Osteoblast (primary cell): ENCODE results near the gene UNC13C. TPM values are rescaled to one million over a fixed set of nuclear protein-coding genes. Genes with fewer than 3 reads are reported as not detected.

Source experiments
- DNase-seq: peaks from one replicate; pipeline ENCODE4 v3.0.0; 2011; ENCODE audit warnings: low spot score, mixed read lengths; ENCODE audit not compliant: insufficient read length; ENCODE audit errors: missing footprints
- H2AFZ ChIP-seq: 2 replicates; pipeline ENCODE4 v1.6.0; 2011; ENCODE audit warnings: mild to moderate bottlenecking, low read length
- H3K27ac ChIP-seq: 2 replicates; pipeline ENCODE4 v1.5.1; 2011; ENCODE audit warnings: mild to moderate bottlenecking, low read depth, low read length, moderate library complexity
- H3K27me3 ChIP-seq: 2 replicates; pipeline ENCODE4 v1.6.0; 2012; ENCODE audit warnings: mild to moderate bottlenecking, control low read depth, inconsistent platforms, low read length, moderate library complexity; ENCODE audit not compliant: insufficient read depth
- H3K36me3 ChIP-seq: 2 replicates; pipeline ENCODE4 v1.5.1; 2011; ENCODE audit warnings: mild to moderate bottlenecking, low read length, control low read depth, moderate library complexity; ENCODE audit not compliant: insufficient read depth
- H3K4me1 ChIP-seq: 2 replicates; pipeline ENCODE4 v1.5.1; 2011; ENCODE audit warnings: mild to moderate bottlenecking, low read length, control low read depth, moderate library complexity; ENCODE audit not compliant: insufficient read depth
- H3K4me2 ChIP-seq: 2 replicates; pipeline ENCODE4 v1.6.0; 2011; ENCODE audit warnings: mild to moderate bottlenecking, low read length; ENCODE audit not compliant: insufficient read depth
- H3K4me3 ChIP-seq: fragments of 200-600 bp; sonication (generic); 3 replicates; pipeline ENCODE4 v1.5.1; 2012; ENCODE audit warnings: mild to moderate bottlenecking, low read length, inconsistent platforms; ENCODE audit not compliant: insufficient read depth
- H3K79me2 ChIP-seq: 2 replicates; pipeline ENCODE4 v1.6.0; 2012; ENCODE audit warnings: mild to moderate bottlenecking, low read length, control low read depth, inconsistent platforms; ENCODE audit not compliant: insufficient read depth
- H3K9me3 ChIP-seq: 2 replicates; pipeline ENCODE4 v1.5.1; 2011; ENCODE audit warnings: low read depth, low read length, control low read depth
- H4K20me1 ChIP-seq: 2 replicates; pipeline ENCODE4 v1.6.0; 2012; ENCODE audit warnings: mild to moderate bottlenecking, low read length, control low read depth; ENCODE audit not compliant: insufficient read depth
- total RNA-seq: library from RNA; depleted of rRNA; stranded (reverse); fragments of >200 nt; gene quantifications from 2 replicates; pipeline ENCODE4 v1.2.3, GENCODE V29; 2012
- TF ChIP-seq, protein P1 (sequence below): IDR thresholded peaks from 2 replicates; pipeline ENCODE4 v1.5.1; 2011; ENCODE audit warnings: mild to moderate bottlenecking, low read depth, low read length, moderate library complexity; ENCODE audit errors: extremely low read depth

The UNC13C gene
- total RNA-seq, 1 donor: not detected

DNA sequence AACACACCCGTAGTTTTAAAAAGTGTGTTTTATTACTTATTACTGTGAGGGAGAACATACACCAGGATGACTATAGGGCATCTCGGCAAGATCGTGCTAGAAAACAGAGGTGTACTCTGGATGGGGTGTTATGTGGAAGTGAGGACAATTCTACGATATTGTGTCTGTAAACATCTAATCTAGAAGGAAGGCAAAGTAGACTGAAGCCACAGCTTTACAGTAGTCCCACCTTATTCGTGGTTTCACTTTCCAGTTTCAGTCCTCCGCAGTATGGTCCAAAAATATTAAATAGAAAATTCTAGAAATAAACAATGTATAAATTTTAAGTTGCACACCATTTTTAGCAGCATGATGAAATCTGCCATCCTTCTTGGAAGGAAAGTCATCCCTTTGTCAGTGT is 277.9 kb downstream of the UNC13C start:
- no peaks in the 10 kb centered on the region for H4K20me1 ChIP-seq
- no peak overlapping the region for H2AFZ ChIP-seq
- H3K9me3 ChIP-seq: no peaks in the 10 kb centered on the region
- no peak overlapping the region for H3K27ac ChIP-seq
- H3K4me3 ChIP-seq: no peak overlapping the region
- TF ChIP-seq, protein P1, sequence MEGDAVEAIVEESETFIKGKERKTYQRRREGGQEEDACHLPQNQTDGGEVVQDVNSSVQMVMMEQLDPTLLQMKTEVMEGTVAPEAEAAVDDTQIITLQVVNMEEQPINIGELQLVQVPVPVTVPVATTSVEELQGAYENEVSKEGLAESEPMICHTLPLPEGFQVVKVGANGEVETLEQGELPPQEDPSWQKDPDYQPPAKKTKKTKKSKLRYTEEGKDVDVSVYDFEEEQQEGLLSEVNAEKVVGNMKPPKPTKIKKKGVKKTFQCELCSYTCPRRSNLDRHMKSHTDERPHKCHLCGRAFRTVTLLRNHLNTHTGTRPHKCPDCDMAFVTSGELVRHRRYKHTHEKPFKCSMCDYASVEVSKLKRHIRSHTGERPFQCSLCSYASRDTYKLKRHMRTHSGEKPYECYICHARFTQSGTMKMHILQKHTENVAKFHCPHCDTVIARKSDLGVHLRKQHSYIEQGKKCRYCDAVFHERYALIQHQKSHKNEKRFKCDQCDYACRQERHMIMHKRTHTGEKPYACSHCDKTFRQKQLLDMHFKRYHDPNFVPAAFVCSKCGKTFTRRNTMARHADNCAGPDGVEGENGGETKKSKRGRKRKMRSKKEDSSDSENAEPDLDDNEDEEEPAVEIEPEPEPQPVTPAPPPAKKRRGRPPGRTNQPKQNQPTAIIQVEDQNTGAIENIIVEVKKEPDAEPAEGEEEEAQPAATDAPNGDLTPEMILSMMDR: no peak
- H3K36me3 ChIP-seq: no peaks in the 10 kb centered on the region
- H3K27me3 ChIP-seq: no peaks in the 10 kb centered on the region
- H3K79me2 ChIP-seq: no peaks in the 10 kb centered on the region
- no peaks in the 10 kb centered on the region for H3K4me1 ChIP-seq
- DNase-seq: no peak
- no peak overlapping the region for H3K4me2 ChIP-seq

DNA sequence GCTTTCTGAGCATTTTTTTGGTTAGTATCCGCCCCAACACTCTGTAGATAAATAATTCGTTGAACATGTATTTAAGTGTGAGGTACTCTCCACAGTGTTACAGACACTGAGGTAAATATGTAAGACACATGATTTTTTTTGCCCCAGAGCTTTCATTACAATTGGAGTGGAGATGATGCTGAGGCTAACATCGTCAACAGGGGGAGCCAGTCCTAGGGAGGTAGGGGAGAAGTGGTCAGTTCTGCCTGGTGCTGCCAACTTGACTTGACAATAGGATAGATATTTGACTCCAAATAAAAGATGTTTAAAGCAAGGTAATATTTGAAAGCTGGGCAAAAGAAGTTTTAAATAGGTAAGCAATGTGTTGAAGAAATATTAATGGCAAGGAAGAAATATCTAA is 295.7 kb downstream of the UNC13C start:
- H3K4me2 ChIP-seq: no peak overlapping the region
- no peaks in the 10 kb centered on the region for H3K79me2 ChIP-seq
- no peak overlapping the region for H3K4me3 ChIP-seq
- H3K4me1 ChIP-seq: no peaks in the 10 kb centered on the region
- H2AFZ ChIP-seq: no peak overlapping the region
- no peak overlapping the region for H3K27ac ChIP-seq
- no peak for DNase-seq
- no peaks in the 10 kb centered on the region for H3K27me3 ChIP-seq
- H3K36me3 ChIP-seq: no peaks in the 10 kb centered on the region
- TF ChIP-seq, protein P1: no peak
- no peaks in the 10 kb centered on the region for H4K20me1 ChIP-seq
- no peaks in the 10 kb centered on the region for H3K9me3 ChIP-seq

DNA sequence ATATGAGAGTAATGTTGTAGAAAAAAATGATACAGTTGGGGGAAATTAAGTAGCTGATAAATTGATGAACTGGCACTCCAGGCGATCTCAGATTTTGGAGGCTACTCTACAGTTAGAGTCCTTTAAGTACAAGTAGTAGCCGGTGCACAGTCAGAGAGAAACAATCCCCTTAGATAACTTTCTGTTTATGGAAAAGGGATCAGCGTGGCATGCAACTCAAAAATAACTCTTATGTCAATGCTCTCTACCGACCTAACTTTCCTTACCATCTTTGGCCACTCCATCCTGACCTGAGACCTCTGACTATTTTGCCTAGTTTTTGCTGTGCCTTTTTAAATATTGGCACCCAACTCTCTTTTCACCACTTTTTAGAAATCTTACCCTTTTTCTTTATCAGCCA is 299.6 kb downstream of the UNC13C start:
- H3K4me2 ChIP-seq: no peak overlapping the region
- H3K9me3 ChIP-seq: no peaks in the 10 kb centered on the region
- no peaks in the 10 kb centered on the region for H3K4me1 ChIP-seq
- H2AFZ ChIP-seq: no peak overlapping the region
- H4K20me1 ChIP-seq: no peaks in the 10 kb centered on the region
- no peaks in the 10 kb centered on the region for H3K36me3 ChIP-seq
- H3K4me3 ChIP-seq: no peak overlapping the region
- no peak for DNase-seq
- no peaks in the 10 kb centered on the region for H3K79me2 ChIP-seq
- TF ChIP-seq, protein P1: no peak
- H3K27ac ChIP-seq: no peak overlapping the region
- H3K27me3 ChIP-seq: no peaks in the 10 kb centered on the region

DNA sequence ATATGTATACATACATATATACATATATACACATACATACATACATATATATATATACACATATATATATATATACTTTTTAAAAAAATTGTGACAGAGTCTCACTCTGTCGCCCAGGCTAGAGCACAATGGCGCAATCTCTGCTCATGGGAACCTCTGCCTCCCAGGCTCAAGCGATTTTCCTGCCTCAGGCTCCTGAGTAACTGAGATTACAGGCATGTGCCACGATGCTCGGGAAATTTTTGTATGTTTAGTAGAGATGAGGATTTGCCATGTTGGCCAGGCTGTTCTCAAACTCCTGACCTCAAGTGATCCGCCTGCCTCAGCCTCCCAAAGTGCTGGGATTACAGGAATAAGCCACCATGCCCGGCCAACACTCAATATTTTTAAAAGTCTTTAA is 302.5 kb downstream of the UNC13C start:
- TF ChIP-seq, protein P1: no peak
- Histone ChIP-seq H3K36me3 (no peaks in the 10 kb centered on the region), H2AFZ (no peak overlapping the region), H3K4me1 (no peaks in the 10 kb centered on the region), H4K20me1 (no peaks in the 10 kb centered on the region), H3K4me2 (no peak overlapping the region), H3K9me3 (no peaks in the 10 kb centered on the region), H3K27ac (no peak overlapping the region), H3K4me3 (no peak overlapping the region), H3K79me2 (no peaks in the 10 kb centered on the region), H3K27me3 (no peaks in the 10 kb centered on the region)
- DNase-seq: no peak
